Psoas muscle (tissue), 8 donors: ENCODE results near the gene DMWD. TPM values are rescaled to one million over a fixed set of nuclear protein-coding genes. Genes with fewer than 3 reads are reported as not detected.

Source experiments
- ATAC-seq, 4 donors: fragments of 200-7000 bp; cut with Tn5 transposase; one replicate each; pipeline ENCODE4 v1.9.1; 2020; ENCODE audit warnings: moderate library complexity in 3 of 4, mild to moderate bottlenecking in 2 of 4
- DNase-seq, 2 donors: peaks; one replicate each; pipeline ENCODE4 v3.0.0-alpha.2; 2020
- H3K27ac ChIP-seq: fragments of 200-600 bp; one replicate; pipeline ENCODE4 v1.8.0; 2022
- H3K27me3 ChIP-seq, 3 donors: fragments of 200-600 bp in 1 of 3; one replicate each; pipeline versions ENCODE4 v1.6.1 to v1.8.0; 2013 to 2022; ENCODE audit warnings: low read length in 2 of 3, mild to moderate bottlenecking in 2 of 3, moderate library complexity in 1 of 3; ENCODE audit not compliant: insufficient read depth in 3 of 3
- H3K36me3 ChIP-seq, 2 donors: fragments of 200-600 bp in 1 of 2; one replicate each; pipeline versions ENCODE4 v1.6.1 to v1.8.0; 2013 to 2022; ENCODE audit warnings: low read depth in 1 of 2, mild to moderate bottlenecking in 1 of 2, moderate library complexity in 1 of 2; ENCODE audit not compliant: insufficient read depth in 1 of 2
- H3K4me1 ChIP-seq: fragments of 200-600 bp; one replicate; pipeline ENCODE4 v1.8.0; 2022
- H3K4me3 ChIP-seq: fragments of 200-600 bp; one replicate; pipeline ENCODE4 v1.8.0; 2022; ENCODE audit warnings: mild to moderate bottlenecking
- H3K9me3 ChIP-seq: fragments of 200-600 bp; one replicate; pipeline ENCODE4 v1.8.0; 2022
- WGBS, 3 donors: extraction: QIAGEN DNeasy Blood & Tissue Kit; methylation state at CpG; one replicate each; pipeline versions ENCODE4 v1.1.6 to v1.1.7; 2013; 5-methylcytosine and 5-hydroxymethylcytosine counted together
- intact Hi-C, 2 donors: fragments of 100-400 bp; cut with DNase I; formaldehyde crosslinking; loops; one replicate each; pipeline versions ENCODE4 v1.11.0 to v1.14.2; 2022
- polyA plus RNA-seq, 3 donors: library from polyadenylated mRNA; stranded (reverse); fragments of 200-250 nt; gene quantifications; one replicate each; pipeline ENCODE4 v1.2.3, GENCODE V29; 2013
- total RNA-seq, 4 donors: library from RNA; stranded (reverse); fragmentation: NEBNext Ultra II Directional in 2 of 4; extraction: Animal tissue kit (Norgen Biotek cat#: 25700) in 2 of 4; gene quantifications; one replicate each; pipeline versions ENCODE4 v1.2.1 to v1.2.4, GENCODE V29; 2021 to 2023
- TF ChIP-seq, protein P1 (sequence below): fragments of 200-600 bp; IDR thresholded peaks from one replicate; pipeline ENCODE4 v1.8.0; 2022; ENCODE audit warnings: antibody characterized with exemption
- donor health status: healthy with polysubstance abuse.
- donor health status: DM: no; HTN: no; CAD: no; lungs with moderate emphysema.
- donor health status: Bipolar disorder and iron deficiency.
- donor health status: healthy.
- donor health status: DM: yes; HTN: yes; CAD: no.
- donor health status: DM: no; HTN: no; CAD: no.
- donor health status: DM: no; HTN: no; CAD: no.
- donor health status: DM: yes; HTN: yes; CAD: no.

The DMWD gene
- total and polyA plus RNA-seq, 7 donors = 38.4 to 104 (median 54.3) TPM

DNA sequence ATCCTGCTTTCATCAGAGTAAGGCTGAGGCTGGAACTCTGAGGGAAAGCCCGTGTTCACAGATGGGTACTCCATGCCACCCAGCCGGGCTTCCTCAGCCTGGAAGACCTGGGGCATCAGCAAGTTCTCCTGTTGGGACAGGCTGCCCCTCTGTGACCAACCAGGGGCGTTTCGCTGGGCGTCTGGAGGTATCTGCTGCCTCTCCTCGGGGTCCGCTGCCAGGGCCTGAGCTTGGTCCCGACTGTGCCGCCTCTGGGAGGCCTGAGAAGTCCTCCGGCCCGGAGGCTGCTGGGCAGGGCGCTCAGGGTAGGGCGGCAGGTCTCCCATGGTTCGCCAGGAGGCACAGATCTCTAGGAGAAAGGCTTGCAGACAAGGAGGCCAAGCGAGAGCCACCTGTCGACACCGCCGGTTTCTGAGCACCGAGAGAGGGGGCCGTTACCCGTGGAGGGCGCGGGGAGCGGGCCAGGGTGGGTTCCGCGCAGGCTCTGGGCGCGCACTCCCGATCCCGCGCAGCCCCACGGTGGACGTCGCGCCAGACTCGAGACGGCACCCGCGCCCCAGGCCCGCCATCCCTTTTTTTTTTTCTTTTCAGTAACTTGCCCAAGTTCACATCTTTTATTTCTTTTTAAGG, 22.3 kb upstream of the DMWD start, which contains the start of gene RSPH6A:
RSPH6A (minus strand) TSS at position 458 of the 630 bp plus-strand sequence; CDS start at position 326, 132 bp downstream.
- Histone ChIP-seq H3K27me3 (peaks cover 0 to 2% (median 0%) of the 10 kb centered on the region in 3 donors), H3K9me3 (no peaks in the 10 kb centered on the region), H3K36me3 (peaks cover 0 to 6% of the 10 kb centered on the region in 2 donors), H3K4me1 (no peaks in the 10 kb centered on the region), H3K27ac (no peak within 1 kb of the TSS), H3K4me3 (peak within 1 kb of the TSS; percentile 49)
- ATAC-seq = no peak
- WGBS, 3 donors = 22 to 32% (median 29%) methylated on average over 29 to 40 of the region's 40 CpGs
- TF ChIP-seq, protein P1, sequence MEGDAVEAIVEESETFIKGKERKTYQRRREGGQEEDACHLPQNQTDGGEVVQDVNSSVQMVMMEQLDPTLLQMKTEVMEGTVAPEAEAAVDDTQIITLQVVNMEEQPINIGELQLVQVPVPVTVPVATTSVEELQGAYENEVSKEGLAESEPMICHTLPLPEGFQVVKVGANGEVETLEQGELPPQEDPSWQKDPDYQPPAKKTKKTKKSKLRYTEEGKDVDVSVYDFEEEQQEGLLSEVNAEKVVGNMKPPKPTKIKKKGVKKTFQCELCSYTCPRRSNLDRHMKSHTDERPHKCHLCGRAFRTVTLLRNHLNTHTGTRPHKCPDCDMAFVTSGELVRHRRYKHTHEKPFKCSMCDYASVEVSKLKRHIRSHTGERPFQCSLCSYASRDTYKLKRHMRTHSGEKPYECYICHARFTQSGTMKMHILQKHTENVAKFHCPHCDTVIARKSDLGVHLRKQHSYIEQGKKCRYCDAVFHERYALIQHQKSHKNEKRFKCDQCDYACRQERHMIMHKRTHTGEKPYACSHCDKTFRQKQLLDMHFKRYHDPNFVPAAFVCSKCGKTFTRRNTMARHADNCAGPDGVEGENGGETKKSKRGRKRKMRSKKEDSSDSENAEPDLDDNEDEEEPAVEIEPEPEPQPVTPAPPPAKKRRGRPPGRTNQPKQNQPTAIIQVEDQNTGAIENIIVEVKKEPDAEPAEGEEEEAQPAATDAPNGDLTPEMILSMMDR = no peak
- intact Hi-C loops = no loop called here
- no peak for DNase-seq

GRCh38 chr19:45814166-45814780, 21.6 kb upstream of the DMWD start:
- H3K27ac ChIP-seq = no peak overlapping the region
- 79 to 82% (median 80%) methylated on average over 12 of the region's 12 CpGs for WGBS, 3 donors
- H3K4me1 ChIP-seq = no peaks in the 10 kb centered on the region
- no peaks in the 10 kb centered on the region for H3K36me3 ChIP-seq
- H3K27me3 ChIP-seq = peaks cover 0 to 2% (median 0%) of the 10 kb centered on the region in 3 donors
- H3K9me3 ChIP-seq = no peaks in the 10 kb centered on the region
- ATAC-seq (no peak), DNase-seq (no peak)
- no peak overlapping the region for H3K4me3 ChIP-seq
- intact Hi-C loops = no loop called here
- TF ChIP-seq, protein P1 = no peak

- intact Hi-C loops = no loop called here
Observed at GRCh38 chr19:45812297-45812696, 19.7 kb upstream of the DMWD start.

DNA sequence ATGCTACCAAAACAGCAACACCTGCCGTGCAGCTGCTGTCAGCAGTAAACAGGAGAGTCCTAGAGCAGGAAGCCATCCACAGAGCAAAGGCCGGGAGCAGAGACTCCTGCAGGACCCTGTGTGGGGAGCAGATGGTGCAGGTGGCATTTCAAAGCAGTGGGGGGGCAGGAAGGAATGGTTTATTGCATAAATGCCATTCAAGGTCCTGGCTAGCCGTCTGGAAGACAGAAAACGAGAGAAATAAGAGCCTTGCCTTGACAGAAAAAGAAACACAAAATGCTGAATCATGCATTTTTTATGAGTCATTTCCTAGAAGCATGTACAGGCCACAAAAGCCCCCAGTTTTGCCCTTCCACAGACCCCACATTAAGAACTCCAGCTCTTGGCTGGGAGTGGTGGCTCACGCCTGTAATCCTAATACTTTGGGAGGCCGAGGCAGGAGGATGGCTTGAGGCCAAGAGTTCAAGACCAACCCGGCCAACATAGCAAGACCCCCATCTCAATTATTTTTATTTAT, 17.1 kb upstream of the DMWD start:
- no peak overlapping the region for H3K4me3 ChIP-seq
- WGBS, 3 donors = 28 to 44% (median 42%) methylated on average over 7 of the region's 7 CpGs
- intact Hi-C loops = no loop called here

More at GRCh38 chr19:45812297-45812696, 19.7 kb upstream of the DMWD start:
- ATAC-seq (no peak), DNase-seq (no peak)
- 90 to 91% (median 91%) methylated on average over 6 of the region's 6 CpGs for WGBS, 3 donors
- TF ChIP-seq, protein P1 = no peak
- Histone ChIP-seq H3K36me3 (no peaks in the 10 kb centered on the region), H3K4me3 (no peak overlapping the region), H3K27ac (no peak overlapping the region), H3K27me3 (peaks cover 0 to 2% (median 0%) of the 10 kb centered on the region in 3 donors), H3K4me1 (no peaks in the 10 kb centered on the region), H3K9me3 (no peaks in the 10 kb centered on the region)

More for the DNA sequence above, 17.1 kb upstream of the DMWD start:
- DNase-seq (no peak), ATAC-seq (no peak)
- no peaks in the 10 kb centered on the region for H3K9me3 ChIP-seq
- no peak overlapping the region for H3K27ac ChIP-seq
- TF ChIP-seq, protein P1 = no peak
- H3K27me3 ChIP-seq = no peaks in the 10 kb centered on the region
- no peaks in the 10 kb centered on the region for H3K4me1 ChIP-seq
- H3K36me3 ChIP-seq = no peaks in the 10 kb centered on the region
